Measurements from ENCODE around the gene TNFSF12. TPM values are rescaled to one million over a fixed set of nuclear protein-coding genes. Genes with fewer than 3 reads are reported as not detected.
A peak's percentile ranks its signal among the peaks of the same experiment; 100 is the strongest.

The TNFSF12 gene
- total and polyA plus RNA-seq, 8 donors = 11.0 to 27.7 (median 14.1) TPM

- whole genome bisulfite sequencing, 2 donors = 73 to 76% methylated on average over 10 of the region's 10 CpGs
- H3K27me3 ChIP-seq = no peaks in the 10 kb centered on the region
- peaks cover 15 to 27% (median 21%) of the 10 kb centered on the region in 3 donors for H3K4me1 ChIP-seq
- DNase-seq (no peak), FAIRE-seq (no peak), ATAC-seq (no peak)
- H3K4me3 ChIP-seq = no peak overlapping the region
- no peaks in the 10 kb centered on the region for H3K36me3 ChIP-seq
- no peaks in the 10 kb centered on the region for H3K9me3 ChIP-seq
- no peak overlapping the region for H3K27ac ChIP-seq
- TF ChIP-seq CTCF (IDR thresholded peaks at IDR 0.05) = no peak
- intact Hi-C loops (cut with DNase I) = loop anchor here in 1 of 3 donors (10.0 kb wide), 1 partner anchor 201 kb away; the partner anchor contains the start of genes KCTD11 and TMEM95
These were observed 6.6 kb downstream of the TNFSF12 start for GRCh38 chr17:7555320-7555948.

GRCh38 chr17:7556627-7557026 is 7.8 kb downstream of the TNFSF12 start:
- H3K4me1 ChIP-seq = peaks cover 18 to 32% (median 25%) of the 10 kb centered on the region in 3 donors
- no peaks in the 10 kb centered on the region for H3K36me3 ChIP-seq
- FAIRE-seq (no peak), ATAC-seq (no peak), DNase-seq (no peak)
- H3K4me3 ChIP-seq = no peak overlapping the region
- intact Hi-C loops (cut with DNase I) = loop anchor here in 1 of 3 donors (10.0 kb wide), 1 partner anchor 202 kb away; the partner anchor contains the start of genes KCTD11 and TMEM95
- H3K27ac ChIP-seq = no peak overlapping the region
- TF ChIP-seq CTCF (IDR thresholded peaks at IDR 0.05) = no peak
- WGBS, 2 donors = 72 to 76% methylated on average over 12 of the region's 12 CpGs
- no peaks in the 10 kb centered on the region for H3K27me3 ChIP-seq
- no peaks in the 10 kb centered on the region for H3K9me3 ChIP-seq

- 70 to 71% methylated on average over 19 of the region's 19 CpGs for WGBS, 2 donors
- H3K27me3 ChIP-seq = no peaks in the 10 kb centered on the region
- no peak overlapping the region for H3K4me3 ChIP-seq
- no peak for TF ChIP-seq CTCF (IDR thresholded peaks at IDR 0.05)
- peak in 3 of 6 donors; percentile 36 to 79 (median 57) for DNase-seq
- ATAC-seq = no peak
- H3K27ac ChIP-seq = peak overlapping the region; percentile 80 to 94 (median 90)
- intact Hi-C loops (cut with DNase I) = loop anchor here in 1 of 3 donors (10.0 kb wide), 1 partner anchor 202 kb away; the partner anchor contains the start of genes KCTD11 and TMEM95
- H3K36me3 ChIP-seq = no peaks in the 10 kb centered on the region
- H3K9me3 ChIP-seq = no peaks in the 10 kb centered on the region
- H3K4me1 ChIP-seq = peaks cover 18 to 32% (median 25%) of the 10 kb centered on the region in 3 donors
- FAIRE-seq = no peak
These were observed 8.4 kb downstream of the TNFSF12 start for GRCh38 chr17:7557147-7557764.

- H3K36me3 ChIP-seq = no peaks in the 10 kb centered on the region
- peak; percentile 89 to 98 (median 96) for DNase-seq
- H3K27ac ChIP-seq = peak overlapping the region; percentile 80 to 94 (median 90)
- FAIRE-seq = no peak
- WGBS, 2 donors = 3 to 4% methylated on average over 21 of the region's 21 CpGs
- intact Hi-C loops (cut with DNase I) = loop anchor here in 1 of 3 donors (10.0 kb wide), 1 partner anchor 203 kb away; the partner anchor contains the start of genes KCTD11 and TMEM95
- TF ChIP-seq CTCF (IDR thresholded peaks at IDR 0.05) = no peak
- no peaks in the 10 kb centered on the region for H3K9me3 ChIP-seq
- peaks cover 25 to 38% (median 25%) of the 10 kb centered on the region in 3 donors for H3K4me1 ChIP-seq
- peak overlapping the region in 3 of 4 donors; percentile 26 to 97 (median 80) for H3K4me3 ChIP-seq
- H3K27me3 ChIP-seq = no peaks in the 10 kb centered on the region
- ATAC-seq = peak; percentile 65 to 81 (median 78)
These were observed 9.1 kb downstream of the TNFSF12 start for GRCh38 chr17:7557775-7558543.

Measured in pancreas (tissue), 10 donors.